GM21529 (cell line): ENCODE data around the gene NPHS2.

ENCODE experiments used
- ATAC-seq: cut with Tn5 transposase; IDR thresholded peaks from one replicate; pipeline ENCODE4 v1.9.1; 2021; ENCODE audit not compliant: unreplicated experiment

NPHS2 gene

GRCh38 chr1:179575497-179576314 lies at the start of gene NPHS2:
Gene NPHS2, minus strand, starts transcription at chr1:179575948. Its CDS starts 84 bp downstream, at chr1:179575864.
- no peak for ATAC-seq

GRCh38 chr1:179612361-179612760 lies 36.6 kb upstream of the NPHS2 start:
- ATAC-seq, result no peak

- no peak for ATAC-seq
Observed at GRCh38 chr1:179601093-179601492, 25.3 kb upstream of the NPHS2 start.

GRCh38 chr1:179599623-179600249 lies 24.0 kb upstream of the NPHS2 start:
- no peak for ATAC-seq

GRCh38 chr1:179598631-179599030 lies 22.9 kb upstream of the NPHS2 start:
- no peak for ATAC-seq

GRCh38 chr1:179591592-179592580 lies 16.1 kb upstream of the NPHS2 start, which contains the start of gene TDRD5:
Gene TDRD5, plus strand, starts transcription at chr1:179591832. Its CDS starts 784 bp downstream, at chr1:179592616.
- ATAC-seq, result no peak

GRCh38 chr1:179591253-179591591 lies 15.5 kb upstream of the NPHS2 start:
- no peak for ATAC-seq

GRCh38 chr1:179590671-179591070 lies 14.9 kb upstream of the NPHS2 start:
- no peak for ATAC-seq

- no peak for ATAC-seq
Observed at GRCh38 chr1:179589509-179589908, 13.8 kb upstream of the NPHS2 start.

GRCh38 chr1:179588425-179589024 lies 12.8 kb upstream of the NPHS2 start:
- no peak for ATAC-seq

- no peak for ATAC-seq
Observed at GRCh38 chr1:179587336-179587735, 11.6 kb upstream of the NPHS2 start.

- no peak for ATAC-seq
Observed at GRCh38 chr1:179586107-179586823, 10.5 kb upstream of the NPHS2 start.

GRCh38 chr1:179583771-179584320 lies 8.1 kb upstream of the NPHS2 start:
- ATAC-seq, result no peak

GRCh38 chr1:179576509-179576908 lies 761 bp upstream of the NPHS2 start:
- no peak for ATAC-seq

- no peak for ATAC-seq
Observed at GRCh38 chr1:179558078-179558477, 17.7 kb downstream of the NPHS2 start.

- no peak for ATAC-seq
Observed at GRCh38 chr1:179554427-179554826, 21.3 kb downstream of the NPHS2 start.

GRCh38 chr1:179550746-179551682 lies 24.7 kb downstream of the NPHS2 start:
- peak; percentile 84 for ATAC-seq

- no peak for ATAC-seq
Observed at GRCh38 chr1:179549368-179549700, 26.4 kb downstream of the NPHS2 start.
